Gastroesophageal sphincter (tissue), 4 donors: Measurements from ENCODE around the gene MAPK14. TPM values are rescaled to one million over a fixed set of nuclear protein-coding genes. Genes with fewer than 3 reads are reported as not detected.
"Not testable (repeated sequence)": the region's sequence is repeated elsewhere in the genome, so short reads cannot be mapped to it uniquely, and the experiment has no call there.

ENCODE experiments used
- ATAC-seq: fragments of 150-250 bp; one replicate; pipeline ENCODE4 v1.9.1; 2016; ENCODE audit warnings: mild to moderate bottlenecking, moderate library complexity
- H3K27ac ChIP-seq, 4 donors: fragments of 200-600 bp; sonication (generic) in 3 of 4; 1 replicate in 3 of 4; 2 replicates in 1 of 4; pipeline ENCODE4 v1.5.1; 2016 to 2019
- H3K27me3 ChIP-seq: fragments of 200-600 bp; sonication (generic); one replicate; pipeline ENCODE4 v1.5.1; 2019
- H3K36me3 ChIP-seq, 2 donors: fragments of 200-600 bp; sonication (generic); one replicate each; pipeline ENCODE4 v1.5.1; 2019; ENCODE audit warnings: control low read depth in 1 of 2
- H3K4me1 ChIP-seq, 3 donors: fragments of 200-600 bp; sonication (generic); 1 replicate in 2 of 3; 2 replicates in 1 of 3; pipeline ENCODE4 v1.5.1; 2016 to 2019; ENCODE audit warnings: control low read depth in 2 of 3
- H3K4me3 ChIP-seq, 2 donors: fragments of 200-600 bp; sonication (generic); one replicate each; pipeline ENCODE4 v1.5.1; 2019; ENCODE audit warnings: mild to moderate bottlenecking in 1 of 2, moderate library complexity in 1 of 2
- H3K9me3 ChIP-seq, 3 donors: fragments of 200-600 bp; sonication (generic); one replicate each; pipeline ENCODE4 v1.5.1; 2017 to 2019; ENCODE audit warnings: control low read depth in 2 of 3
- EP300 ChIP-seq: sonication (generic); formaldehyde crosslinking; IDR thresholded peaks from one replicate; pipeline ENCODE4 v1.6.1; 2017; ENCODE audit warnings: antibody characterized with exemption, mild to moderate bottlenecking
- POLR2A ChIP-seq, 2 donors: fragments of 450-650 bp; IDR thresholded peaks; one replicate each; pipeline ENCODE4 v1.6.1; 2017; ENCODE audit warnings: antibody characterized with exemption in 2 of 2, mild to moderate bottlenecking in 2 of 2, moderate library complexity in 1 of 2
- POLR2AphosphoS5 ChIP-seq: sonication (generic); formaldehyde crosslinking; IDR thresholded peaks from one replicate; pipeline ENCODE4 v1.6.1; 2017; ENCODE audit warnings: antibody characterized with exemption
- WGBS, 2 donors: methylation state at CpG; one replicate each; pipeline ENCODE4 v1.1.5; 2018; ENCODE audit warnings: low coverage in 1 of 2; 5-methylcytosine and 5-hydroxymethylcytosine counted together
- total RNA-seq, 4 donors: library from RNA; depleted of rRNA; stranded (reverse); fragments of >200 nt; gene quantifications; one replicate each; pipeline ENCODE4 v1.1.0, GENCODE V29; 2016
- TF ChIP-seq, protein P1 (sequence below), 4 experiments: fragments of 200-600 bp in 2 of 4; fragments of 450-650 bp in 2 of 4; sonication (generic) in 1 of 4; IDR thresholded peaks; one replicate each; pipeline ENCODE4 v1.5.1; 2017 to 2019; ENCODE audit warnings: antibody characterized with exemption in 4 of 4, mild to moderate bottlenecking in 2 of 4, moderate library complexity in 2 of 4

Gene MAPK14
- total RNA-seq, 4 donors from 2014 or later = 58.7 to 77.5 (median 69.9) TPM

DNA sequence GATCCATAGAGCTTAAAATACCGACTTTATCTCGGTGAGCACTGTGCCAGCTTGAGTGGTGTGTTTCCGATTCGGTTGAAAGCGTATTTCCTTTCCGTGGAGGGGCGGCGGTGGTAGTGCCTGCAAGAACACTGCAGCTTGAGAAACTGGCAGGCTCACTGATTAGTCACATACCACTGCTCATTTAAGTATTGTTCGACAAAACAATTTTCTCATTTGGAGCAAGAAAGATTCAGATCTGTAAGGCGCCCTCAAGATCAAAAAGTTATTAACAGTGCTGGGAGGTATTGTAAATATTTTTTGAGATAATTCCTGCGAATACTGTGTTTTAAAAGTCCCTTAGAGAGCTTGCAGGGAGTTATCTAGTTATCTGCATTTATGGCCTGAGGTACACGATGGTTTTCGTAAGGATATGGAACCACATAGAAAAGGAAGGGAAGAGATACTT is 1.3 kb downstream of the MAPK14 start:
- TF ChIP-seq POLR2AphosphoS5 = peak; percentile 52
- TF ChIP-seq, protein P1, sequence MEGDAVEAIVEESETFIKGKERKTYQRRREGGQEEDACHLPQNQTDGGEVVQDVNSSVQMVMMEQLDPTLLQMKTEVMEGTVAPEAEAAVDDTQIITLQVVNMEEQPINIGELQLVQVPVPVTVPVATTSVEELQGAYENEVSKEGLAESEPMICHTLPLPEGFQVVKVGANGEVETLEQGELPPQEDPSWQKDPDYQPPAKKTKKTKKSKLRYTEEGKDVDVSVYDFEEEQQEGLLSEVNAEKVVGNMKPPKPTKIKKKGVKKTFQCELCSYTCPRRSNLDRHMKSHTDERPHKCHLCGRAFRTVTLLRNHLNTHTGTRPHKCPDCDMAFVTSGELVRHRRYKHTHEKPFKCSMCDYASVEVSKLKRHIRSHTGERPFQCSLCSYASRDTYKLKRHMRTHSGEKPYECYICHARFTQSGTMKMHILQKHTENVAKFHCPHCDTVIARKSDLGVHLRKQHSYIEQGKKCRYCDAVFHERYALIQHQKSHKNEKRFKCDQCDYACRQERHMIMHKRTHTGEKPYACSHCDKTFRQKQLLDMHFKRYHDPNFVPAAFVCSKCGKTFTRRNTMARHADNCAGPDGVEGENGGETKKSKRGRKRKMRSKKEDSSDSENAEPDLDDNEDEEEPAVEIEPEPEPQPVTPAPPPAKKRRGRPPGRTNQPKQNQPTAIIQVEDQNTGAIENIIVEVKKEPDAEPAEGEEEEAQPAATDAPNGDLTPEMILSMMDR (IDR thresholded peaks at IDR 0.05) = no peak
- WGBS, 2 donors = 0 to 1% methylated on average over 6 to 10 of the region's 13 CpGs
- peak; percentile 47 for ATAC-seq
- Histone ChIP-seq H3K4me1 (peaks cover 0 to 55% (median 17%) of the 10 kb centered on the region in 3 donors), H3K9me3 (no peaks in the 10 kb centered on the region), H3K36me3 (no peaks in the 10 kb centered on the region), H3K4me3 (peak overlapping the region; percentile 73 to 100), H3K27ac (peak overlapping the region; percentile 79 to 97 (median 96)), H3K27me3 (peaks cover 10% of the 10 kb centered on the region)

DNA sequence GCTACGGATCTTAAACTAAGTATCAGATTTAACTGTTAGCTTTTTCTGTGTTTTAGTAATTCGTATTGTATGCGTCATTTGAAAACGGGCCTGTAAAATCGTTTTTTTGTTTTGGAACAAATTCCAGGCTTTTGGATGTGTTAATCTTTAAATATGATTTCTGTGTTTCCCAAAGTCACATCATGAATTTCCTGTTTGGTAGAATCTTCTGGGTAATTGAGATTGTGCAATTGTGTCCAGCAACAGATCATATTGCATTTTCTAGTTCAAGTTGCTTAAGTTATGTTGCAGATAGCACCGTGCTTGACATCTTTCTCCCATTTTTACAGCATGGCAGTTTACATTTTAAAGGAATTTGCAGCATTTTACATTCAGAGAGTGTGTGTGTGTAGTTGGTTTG is 1.9 kb downstream of the MAPK14 start:
- Histone ChIP-seq H3K27ac (peak overlapping the region; percentile 79 to 97 (median 96)), H3K9me3 (no peaks in the 10 kb centered on the region), H3K36me3 (no peaks in the 10 kb centered on the region), H3K4me3 (peak overlapping the region; percentile 73 to 100), H3K4me1 (peaks cover 0 to 57% (median 18%) of the 10 kb centered on the region in 3 donors), H3K27me3 (peaks cover 4% of the 10 kb centered on the region)
- ATAC-seq = no peak
- 0 to 6% methylated on average over 6 of the region's 6 CpGs for WGBS, 2 donors
- TF ChIP-seq, protein P1 (IDR thresholded peaks at IDR 0.05) = no peak
- peak; percentile 60 for TF ChIP-seq POLR2AphosphoS5
- no peak for TF ChIP-seq POLR2A (IDR thresholded peaks at IDR 0.05)

DNA sequence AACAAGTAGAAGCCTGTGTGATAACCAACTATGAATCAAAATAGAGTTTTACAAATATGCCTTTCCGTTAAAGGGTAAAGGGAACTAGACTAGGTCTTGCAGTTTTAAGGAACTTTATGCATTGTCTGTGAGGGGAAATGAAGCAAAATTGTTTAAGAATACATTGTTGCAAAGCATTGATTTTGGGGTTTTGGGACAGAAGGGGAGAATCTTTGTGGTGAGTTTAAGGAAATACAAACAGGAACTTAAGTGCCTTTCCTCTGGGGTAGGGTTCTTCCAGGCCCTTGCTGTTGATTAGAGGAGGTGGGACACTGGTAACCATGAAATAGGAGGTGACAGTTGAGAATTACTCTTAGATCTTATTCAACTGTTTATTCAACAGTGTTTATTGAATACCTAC is 4.7 kb downstream of the MAPK14 start:
- ATAC-seq = no peak
- H3K27ac ChIP-seq = peak overlapping the region in 2 of 4 donors; percentile 4 to 29
- H3K4me1 ChIP-seq = peaks cover 0 to 76% (median 21%) of the 10 kb centered on the region in 3 donors

DNA sequence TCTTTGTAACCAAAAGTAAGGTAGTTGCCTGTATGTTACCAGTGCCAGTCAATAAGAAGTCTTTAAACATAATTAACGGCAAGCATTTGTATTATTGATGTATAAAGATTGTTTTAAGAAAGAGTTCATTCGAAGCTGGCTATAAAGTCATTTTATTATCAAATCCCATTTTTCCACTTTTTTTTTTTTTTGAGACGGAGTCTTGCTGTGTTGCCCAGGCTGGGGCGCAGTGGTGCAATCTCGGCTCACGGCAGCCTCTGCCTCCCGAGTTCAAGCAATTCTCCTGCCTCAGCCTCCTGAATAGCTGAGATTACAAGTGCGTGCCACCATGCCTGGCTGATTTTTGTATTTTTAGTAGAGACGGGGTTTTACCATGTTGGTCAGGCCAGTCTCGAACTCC is 5.5 kb downstream of the MAPK14 start:
- H3K4me3 ChIP-seq, H3K27me3 ChIP-seq: not testable (repeated sequence)
- 90 to 91% methylated on average over 6 to 9 of the region's 10 CpGs for WGBS, 2 donors

More for the DNA sequence above, 4.7 kb downstream of the MAPK14 start:
- Histone ChIP-seq H3K4me3 (no peak overlapping the region), H3K27me3 (no peaks in the 10 kb centered on the region), H3K9me3 (no peaks in the 10 kb centered on the region), H3K36me3 (no peaks in the 10 kb centered on the region)
- no peak for TF ChIP-seq EP300
- TF ChIP-seq POLR2A (IDR thresholded peaks at IDR 0.05) = no peak
- TF ChIP-seq, protein P1 (IDR thresholded peaks at IDR 0.05) = no peak
- no peak for TF ChIP-seq POLR2AphosphoS5
- WGBS, 2 donors = 55 to 64% methylated on average over 1 of the region's 1 CpG

DNA sequence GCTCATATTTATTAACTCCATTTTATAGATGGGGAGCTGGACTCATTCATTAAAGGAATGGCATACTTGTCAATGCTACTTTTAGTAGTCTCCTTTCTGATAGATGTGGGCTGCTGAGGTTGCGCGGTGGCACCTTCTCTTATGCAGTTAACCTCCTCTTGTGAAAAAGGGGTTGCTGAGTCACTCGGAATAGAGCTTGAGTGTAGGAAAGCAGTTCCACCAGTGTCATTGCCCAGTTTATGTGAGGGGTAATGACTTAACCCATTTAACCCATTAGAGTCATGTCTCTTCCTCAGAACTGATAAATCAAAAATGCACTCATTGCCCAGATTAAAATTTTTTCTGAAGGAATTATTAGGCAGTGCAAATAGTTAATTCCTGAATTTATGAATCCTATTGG is 6.3 kb downstream of the MAPK14 start:
- Histone ChIP-seq H3K4me3 (no peak overlapping the region), H3K27ac (peak overlapping the region in 2 of 4 donors; percentile 29 to 39), H3K36me3 (no peaks in the 10 kb centered on the region), H3K4me1 (peaks cover 8 to 92% (median 32%) of the 10 kb centered on the region in 3 donors), H3K27me3 (no peaks in the 10 kb centered on the region), H3K9me3 (no peaks in the 10 kb centered on the region)
- TF ChIP-seq, protein P1 (IDR thresholded peaks at IDR 0.05) = no peak
- TF ChIP-seq EP300 (no peak), POLR2A (IDR thresholded peaks at IDR 0.05) (no peak), POLR2AphosphoS5 (no peak)
- 59 to 69% methylated on average over 3 of the region's 3 CpGs for WGBS, 2 donors
- no peak for ATAC-seq

More for the DNA sequence above, 5.5 kb downstream of the MAPK14 start:
- H3K9me3 ChIP-seq, H3K36me3 ChIP-seq, ATAC-seq: not testable (repeated sequence)
- peak overlapping the region in 2 of 4 donors; percentile 29 to 39 for H3K27ac ChIP-seq
- H3K4me1 ChIP-seq = peaks cover under 1 to 84% (median 27%) of the 10 kb centered on the region in 3 donors
